Lower lobe of right lung (tissue), 2 donors: ENCODE results near the gene CLASP2. TPM values are rescaled to one million over a fixed set of nuclear protein-coding genes. Genes with fewer than 3 reads are reported as not detected.
A peak's percentile ranks its signal among the peaks of the same experiment; 100 is the strongest.

Experiments
- ATAC-seq, 2 donors: fragments of 200-7000 bp; cut with Tn5 transposase; one replicate each; pipeline ENCODE4 v1.9.1; 2020 to 2022; ENCODE audit warnings: mild to moderate bottlenecking in 2 of 2, moderate library complexity in 2 of 2
- DNase-seq: peaks from one replicate; pipeline ENCODE4 v3.0.0-alpha.2; 2020
- H3K27ac ChIP-seq: fragments of 200-600 bp; one replicate; pipeline ENCODE4 v1.8.0; 2022
- H3K27me3 ChIP-seq: fragments of 200-600 bp; one replicate; pipeline ENCODE4 v1.8.0; 2022; ENCODE audit warnings: low read depth
- H3K36me3 ChIP-seq: fragments of 200-600 bp; one replicate; pipeline ENCODE4 v1.8.0; 2022; ENCODE audit warnings: mild to moderate bottlenecking
- H3K4me1 ChIP-seq: fragments of 200-600 bp; one replicate; pipeline ENCODE4 v1.8.0; 2022
- H3K4me3 ChIP-seq: fragments of 200-600 bp; one replicate; pipeline ENCODE4 v1.8.0; 2022; ENCODE audit warnings: mild to moderate bottlenecking
- H3K9me3 ChIP-seq: fragments of 200-600 bp; one replicate; pipeline ENCODE4 v1.8.0; 2022
- intact Hi-C: fragments of 100-400 bp; cut with DNase I; formaldehyde crosslinking; loops from one replicate; pipeline ENCODE4 v1.11.0; 2022
- total RNA-seq: library from RNA; stranded (reverse); fragmentation: NEBNext Ultra II Directional; extraction: Animal tissue kit (Norgen Biotek cat#: 25700); gene quantifications from one replicate; pipeline ENCODE4 v1.2.1, GENCODE V29; 2021
- TF ChIP-seq, protein P1 (sequence below): fragments of 200-600 bp; IDR thresholded peaks from one replicate; pipeline ENCODE4 v1.8.0; 2022; ENCODE audit warnings: antibody characterized with exemption, mild to moderate bottlenecking
- donor health status: DM: no; HTN: yes; CAD: no; lungs with severe emphysema.

Gene CLASP2
- total RNA-seq, 1 donor from 2014 or later, result 64.3 TPM

DNA sequence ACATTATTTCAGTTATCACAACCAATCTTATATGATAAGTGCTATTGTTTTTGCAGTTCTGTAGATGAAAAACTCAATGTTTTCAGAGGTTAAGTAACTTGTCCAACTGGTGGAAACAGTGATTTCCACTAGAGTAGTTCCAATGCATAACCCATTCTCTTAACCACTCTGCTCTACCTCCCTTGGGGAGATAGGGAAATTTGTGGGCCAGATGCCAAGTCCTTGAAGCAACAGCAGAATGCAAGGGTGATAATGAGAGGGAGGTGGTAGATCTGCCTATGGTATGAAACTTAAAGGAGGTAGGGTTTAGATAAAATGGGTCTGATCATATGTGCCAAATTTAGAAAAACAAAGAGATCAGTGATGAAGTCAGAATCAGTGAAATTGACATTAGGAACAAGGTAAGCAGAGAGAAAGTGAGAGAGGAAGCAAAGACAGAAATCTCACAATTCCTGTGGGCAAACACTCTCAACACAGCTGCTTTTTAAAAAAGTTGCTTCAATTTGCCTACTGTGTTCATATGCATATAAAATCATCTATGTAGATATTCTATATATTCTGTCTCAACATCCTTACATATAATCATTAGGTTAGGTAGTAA, 227.3 kb downstream of the CLASP2 start:
- no peak overlapping the region for H3K4me3 ChIP-seq
- ATAC-seq, result peak in 1 of 2 donors; percentile 49
- H3K27me3 ChIP-seq, result no peaks in the 10 kb centered on the region
- TF ChIP-seq, protein P1, sequence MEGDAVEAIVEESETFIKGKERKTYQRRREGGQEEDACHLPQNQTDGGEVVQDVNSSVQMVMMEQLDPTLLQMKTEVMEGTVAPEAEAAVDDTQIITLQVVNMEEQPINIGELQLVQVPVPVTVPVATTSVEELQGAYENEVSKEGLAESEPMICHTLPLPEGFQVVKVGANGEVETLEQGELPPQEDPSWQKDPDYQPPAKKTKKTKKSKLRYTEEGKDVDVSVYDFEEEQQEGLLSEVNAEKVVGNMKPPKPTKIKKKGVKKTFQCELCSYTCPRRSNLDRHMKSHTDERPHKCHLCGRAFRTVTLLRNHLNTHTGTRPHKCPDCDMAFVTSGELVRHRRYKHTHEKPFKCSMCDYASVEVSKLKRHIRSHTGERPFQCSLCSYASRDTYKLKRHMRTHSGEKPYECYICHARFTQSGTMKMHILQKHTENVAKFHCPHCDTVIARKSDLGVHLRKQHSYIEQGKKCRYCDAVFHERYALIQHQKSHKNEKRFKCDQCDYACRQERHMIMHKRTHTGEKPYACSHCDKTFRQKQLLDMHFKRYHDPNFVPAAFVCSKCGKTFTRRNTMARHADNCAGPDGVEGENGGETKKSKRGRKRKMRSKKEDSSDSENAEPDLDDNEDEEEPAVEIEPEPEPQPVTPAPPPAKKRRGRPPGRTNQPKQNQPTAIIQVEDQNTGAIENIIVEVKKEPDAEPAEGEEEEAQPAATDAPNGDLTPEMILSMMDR, result no peak
- H3K9me3 ChIP-seq, result no peaks in the 10 kb centered on the region
- no peaks in the 10 kb centered on the region for H3K4me1 ChIP-seq
- no peak overlapping the region for H3K27ac ChIP-seq
- H3K36me3 ChIP-seq, result no peaks in the 10 kb centered on the region
- intact Hi-C loops, result no loop called here
- DNase-seq, result no peak

DNA sequence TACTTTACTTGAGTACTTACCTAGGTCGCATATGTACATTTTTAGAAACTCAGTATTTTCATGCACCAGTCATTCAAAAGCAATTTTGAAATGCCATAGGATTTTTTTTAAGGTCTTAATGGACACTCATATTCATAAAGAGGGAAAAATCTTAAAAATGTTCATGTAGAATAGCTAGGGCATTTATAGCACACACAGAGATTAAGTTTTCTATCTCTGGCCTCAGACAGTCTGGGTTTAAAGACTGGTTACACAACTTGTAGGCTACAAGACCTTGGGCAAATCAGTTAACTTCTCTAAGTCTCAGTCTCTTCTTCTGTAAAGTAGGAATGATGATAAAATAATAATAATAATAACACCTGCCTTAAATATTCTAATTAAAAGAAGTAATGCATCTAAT, 229.4 kb downstream of the CLASP2 start:
- H3K27me3 ChIP-seq, result no peaks in the 10 kb centered on the region
- H3K36me3 ChIP-seq, result no peaks in the 10 kb centered on the region
- no peaks in the 10 kb centered on the region for H3K4me1 ChIP-seq
- H3K9me3 ChIP-seq, result no peaks in the 10 kb centered on the region
- intact Hi-C loops, result no loop called here
- DNase-seq (no peak), ATAC-seq (no peak)
- H3K27ac ChIP-seq, result no peak overlapping the region
- no peak overlapping the region for H3K4me3 ChIP-seq
- TF ChIP-seq, protein P1, result no peak

GRCh38 chr3:33488246-33488645, 229.8 kb downstream of the CLASP2 start:
- Histone ChIP-seq H3K27me3 (no peaks in the 10 kb centered on the region), H3K36me3 (no peaks in the 10 kb centered on the region), H3K4me3 (no peak overlapping the region), H3K27ac (no peak overlapping the region), H3K9me3 (no peaks in the 10 kb centered on the region), H3K4me1 (peaks cover 1% of the 10 kb centered on the region)
- DNase-seq (no peak), ATAC-seq (no peak)
- intact Hi-C loops, result no loop called here
- TF ChIP-seq, protein P1, result no peak

DNA sequence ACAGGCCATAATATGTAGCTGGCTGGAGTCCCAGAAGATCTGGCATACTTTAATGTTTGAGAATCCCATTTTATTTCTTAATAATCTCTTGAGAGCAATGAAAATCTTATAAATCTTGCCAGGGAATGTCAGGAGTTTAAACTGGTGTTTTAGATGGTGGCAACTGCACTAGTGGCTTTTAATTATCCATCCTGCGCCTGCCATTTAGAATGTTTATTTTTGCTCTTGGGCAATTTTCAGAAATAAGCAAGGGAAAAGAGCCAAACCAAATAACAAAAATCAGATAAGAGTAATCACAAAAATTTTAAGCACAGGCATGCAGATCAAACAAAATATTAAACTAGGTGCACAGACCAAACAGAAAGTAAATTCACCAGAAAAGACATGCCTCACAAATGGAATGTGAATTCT, 235.9 kb downstream of the CLASP2 start:
- H3K27ac ChIP-seq, result peak overlapping the region; percentile 37
- DNase-seq, result no peak
- TF ChIP-seq, protein P1, result no peak

DNA sequence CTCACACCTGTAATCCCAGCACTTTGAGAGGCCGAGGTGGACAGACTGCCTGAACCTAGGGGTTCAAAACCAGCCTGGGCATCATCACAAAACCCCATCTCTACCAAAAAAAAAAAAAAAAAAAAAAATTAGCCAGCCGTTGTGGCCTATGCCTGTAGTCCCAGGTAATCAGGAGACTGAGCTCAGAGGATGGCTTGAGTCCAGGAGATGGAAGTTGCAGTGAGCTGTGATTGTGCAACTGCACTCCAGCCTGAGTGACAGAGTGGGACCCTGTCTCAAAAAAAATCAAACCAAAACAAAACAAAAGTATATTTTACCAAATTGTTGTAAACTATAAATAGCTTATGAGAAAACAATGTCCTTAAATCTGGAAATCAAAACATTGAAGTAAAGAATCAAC, 243.2 kb downstream of the CLASP2 start:
- H3K4me1 ChIP-seq, result no peaks in the 10 kb centered on the region
- ATAC-seq (no peak), DNase-seq (no peak)
- TF ChIP-seq, protein P1, result no peak
- no peak overlapping the region for H3K27ac ChIP-seq
- no peak overlapping the region for H3K4me3 ChIP-seq
- intact Hi-C loops, result no loop called here
- H3K9me3 ChIP-seq, result no peaks in the 10 kb centered on the region
- H3K27me3 ChIP-seq, result no peaks in the 10 kb centered on the region
- H3K36me3 ChIP-seq, result no peaks in the 10 kb centered on the region

More for the DNA sequence above, 235.9 kb downstream of the CLASP2 start:
- H3K36me3 ChIP-seq, result no peaks in the 10 kb centered on the region
- no peaks in the 10 kb centered on the region for H3K9me3 ChIP-seq
- intact Hi-C loops, result no loop called here
- H3K27me3 ChIP-seq, result no peaks in the 10 kb centered on the region
- H3K4me3 ChIP-seq, result peak overlapping the region; percentile 8
- H3K4me1 ChIP-seq, result peaks cover 17% of the 10 kb centered on the region
- peak; percentile 76 to 90 for ATAC-seq
